A549 (cell line): ENCODE measurements around the gene MRGPRD. TPM values are rescaled to one million over a fixed set of nuclear protein-coding genes. Genes with fewer than 3 reads are reported as not detected.

Source experiments
- ATAC-seq, 2 experiments: fragments of 200-7000 bp in 1 of 2; fragments of >200 bp in 1 of 2; cut with Nextera tagmentation in 1 of 2; cut with Tn5 transposase in 1 of 2; 3 replicates each; pipeline versions ENCODE4 v1.8.0 to v1.9.1; 2018 to 2020; ENCODE audit warnings: mild to moderate bottlenecking in 1 of 2, moderate library complexity in 1 of 2
- CTCF ChIA-PET: fragments of 300-600 bp; sonication (Branson Sonifier 250); formaldehyde crosslinking; extraction: SDS; loops from one replicate; lab custom pipeline; 2021; ENCODE audit warnings: antibody characterized with exemption, inconsistent platforms; lab: Yijun Ruan, JAX
- POLR2A ChIA-PET: fragments of 350-600 bp; formaldehyde crosslinking; extraction: SDS; loops from one replicate; lab custom pipeline; 2021; ENCODE audit warnings: antibody characterized with exemption, inconsistent platforms; lab: Yijun Ruan, JAX
- DNase-seq, 2 experiments: peaks; one replicate each; pipeline versions ENCODE4 v3.0.0 to v3.0.0-alpha.2; 2011 to 2016; ENCODE audit warnings: low read depth in 1 of 2, low spot score in 1 of 2
- FAIRE-seq: peaks from 2 replicates; lab custom pipeline; 2011; peaks lifted over from hg19 to GRCh38; lab: Jason Lieb, UNC
- H3K27ac ChIP-seq, 2 experiments: fragments of >200 bp; sonication (Bioruptor Twin); formaldehyde crosslinking; 3 replicates each; pipeline ENCODE4 v1.5.1; 2016 to 2017
- H3K4me1 ChIP-seq: fragments of >200 bp; sonication (Bioruptor Twin); formaldehyde crosslinking; 3 replicates; pipeline ENCODE4 v1.6.1; 2016
- H3K4me2 ChIP-seq: fragments of >200 bp; sonication (Bioruptor Twin); formaldehyde crosslinking; 3 replicates; pipeline ENCODE4 v1.6.1; 2016
- H3K4me3 ChIP-seq: fragments of >200 bp; sonication (Bioruptor Twin); formaldehyde crosslinking; 3 replicates; pipeline ENCODE4 v1.5.1; 2016
- H3K9me3 ChIP-seq: fragments of >200 bp; sonication (Bioruptor Twin); formaldehyde crosslinking; 3 replicates; pipeline ENCODE4 v1.6.1; 2016
- CEBPB ChIP-seq, 2 experiments: fragments of >200 bp in 1 of 2; sonication (Bioruptor Twin) in 1 of 2; formaldehyde crosslinking in 1 of 2; IDR thresholded peaks; 2 replicates each; pipeline ENCODE4 v1.6.1; 2012 to 2016
- EHF ChIP-seq: fragments of 250-450 bp; sonication (Bioruptor Pico); IDR thresholded peaks from 2 replicates; pipeline ENCODE4 v1.5.0; 2020; ENCODE audit warnings: mild to moderate bottlenecking
- FOSB ChIP-seq: fragments of 250-450 bp; sonication (Bioruptor Pico); IDR thresholded peaks from 2 replicates; pipeline ENCODE4 v1.5.0; 2020; ENCODE audit warnings: mild to moderate bottlenecking, moderate library complexity
- HEYL ChIP-seq: fragments of 250-450 bp; sonication (Bioruptor Pico); IDR thresholded peaks from 2 replicates; pipeline ENCODE4 v1.8.0; 2021; ENCODE audit warnings: mild to moderate bottlenecking, moderate library complexity
- HOXB5 ChIP-seq: fragments of 250-450 bp; sonication (Bioruptor Pico); IDR thresholded peaks from 2 replicates; pipeline ENCODE4 v1.5.0; 2020; ENCODE audit warnings: mild to moderate bottlenecking, moderate library complexity
- KDM5A ChIP-seq: fragments of 200-600 bp; sonication (generic); IDR thresholded peaks from 2 replicates; pipeline ENCODE4 v1.6.1; 2016; ENCODE audit warnings: antibody characterized with exemption, mild to moderate bottlenecking
- PHF8 ChIP-seq: fragments of 200-600 bp; sonication (generic); IDR thresholded peaks from 2 replicates; pipeline ENCODE4 v1.6.1; 2016; ENCODE audit warnings: low read depth, mild to moderate bottlenecking, antibody characterized with exemption, moderate library complexity, borderline replicate concordance
- RFX5 ChIP-seq: fragments of 450-650 bp; IDR thresholded peaks from 2 replicates; pipeline ENCODE4 v1.7.1; 2014; ENCODE audit warnings: antibody characterized with exemption, mild to moderate bottlenecking, moderate library complexity
- ZFP36 ChIP-seq: fragments of 450-650 bp; IDR thresholded peaks from 2 replicates; pipeline ENCODE4 v1.6.1; 2014; ENCODE audit warnings: borderline replicate concordance; ENCODE audit not compliant: partially characterized antibody
- ZSCAN20 ChIP-seq: fragments of 250-450 bp; sonication (Bioruptor Pico); IDR thresholded peaks from 2 replicates; pipeline ENCODE4 v1.8.0; 2022; ENCODE audit warnings: mild to moderate bottlenecking, moderate library complexity
- WGBS: methylation state at CpG from one replicate; pipeline ENCODE4 v1.1.6; 2017; ENCODE audit errors: missing lambda C conversion rate; 5-methylcytosine and 5-hydroxymethylcytosine counted together
- polyA plus RNA-seq, 4 experiments: library from polyadenylated mRNA; depleted of rRNA in 3 of 4; stranded (reverse); fragments of >200 nt; fragmentation: RNase III in 1 of 4; extraction: RNeasy Plus Mini Kit Qiagen cat#74134 plus additional on column Dnase treatment in 1 of 4; gene quantifications; 2 replicates in 3 of 4; 3 replicates in 1 of 4; pipeline ENCODE4 v1.2.3, GENCODE V29; 2011 to 2017
- TF ChIP-seq, protein P1 (sequence below): fragments of 200-600 bp; sonication (generic); IDR thresholded peaks from 2 replicates; pipeline ENCODE4 v1.6.1; 2016; ENCODE audit warnings: antibody characterized with exemption, mild to moderate bottlenecking, moderate library complexity
- TF ChIP-seq, protein P2 (sequence below): fragments of >200 bp; sonication (Bioruptor Twin); formaldehyde crosslinking; IDR thresholded peaks from 3 replicates; pipeline ENCODE4 v1.5.1; 2016
- TF ChIP-seq, protein P3 (sequence below): fragments of 250-450 bp; sonication (Bioruptor Pico); IDR thresholded peaks from 2 replicates; pipeline ENCODE4 v1.5.0; 2021; ENCODE audit warnings: mild to moderate bottlenecking, moderate library complexity, borderline replicate concordance
- TF ChIP-seq, protein P4 (sequence below): fragments of >200 bp; sonication (Bioruptor Twin); formaldehyde crosslinking; IDR thresholded peaks from 3 replicates; pipeline ENCODE4 v1.6.1; 2016

Gene MRGPRD
- polyA plus RNA-seq, 2 of the 4 experiments (the other 2 are of a cell fraction), result not detected

DNA sequence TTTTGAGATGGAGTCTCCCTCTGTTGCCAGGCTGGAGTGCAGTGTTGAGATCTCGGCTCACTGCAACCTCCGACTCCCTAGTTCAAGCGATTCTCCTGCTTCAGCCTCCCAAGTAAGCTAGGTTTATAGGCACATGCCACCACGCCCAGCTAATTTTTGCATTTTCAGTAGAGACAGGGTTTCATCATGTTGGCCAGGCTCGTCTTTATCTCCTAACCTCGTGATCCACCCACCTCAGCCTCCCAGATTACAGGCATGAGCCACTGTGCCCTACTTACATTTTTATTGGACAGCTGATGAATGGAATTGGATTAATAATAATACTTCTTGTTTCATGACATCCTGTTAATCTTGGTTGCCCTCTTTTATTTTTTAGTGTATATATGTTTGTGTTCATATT, 3.0 kb upstream of the MRGPRD start:
- 33% methylated on average over 6 of the region's 6 CpGs for WGBS
- CTCF ChIA-PET, result no interaction called here
- H3K27ac ChIP-seq, result no peak overlapping the region
- no peak overlapping the region for H3K4me3 ChIP-seq
- H3K4me1 ChIP-seq, result no peaks in the 10 kb centered on the region
- H3K9me3 ChIP-seq, result peaks cover 40% of the 10 kb centered on the region
- no peak for TF ChIP-seq PHF8
- TF ChIP-seq, protein P1, sequence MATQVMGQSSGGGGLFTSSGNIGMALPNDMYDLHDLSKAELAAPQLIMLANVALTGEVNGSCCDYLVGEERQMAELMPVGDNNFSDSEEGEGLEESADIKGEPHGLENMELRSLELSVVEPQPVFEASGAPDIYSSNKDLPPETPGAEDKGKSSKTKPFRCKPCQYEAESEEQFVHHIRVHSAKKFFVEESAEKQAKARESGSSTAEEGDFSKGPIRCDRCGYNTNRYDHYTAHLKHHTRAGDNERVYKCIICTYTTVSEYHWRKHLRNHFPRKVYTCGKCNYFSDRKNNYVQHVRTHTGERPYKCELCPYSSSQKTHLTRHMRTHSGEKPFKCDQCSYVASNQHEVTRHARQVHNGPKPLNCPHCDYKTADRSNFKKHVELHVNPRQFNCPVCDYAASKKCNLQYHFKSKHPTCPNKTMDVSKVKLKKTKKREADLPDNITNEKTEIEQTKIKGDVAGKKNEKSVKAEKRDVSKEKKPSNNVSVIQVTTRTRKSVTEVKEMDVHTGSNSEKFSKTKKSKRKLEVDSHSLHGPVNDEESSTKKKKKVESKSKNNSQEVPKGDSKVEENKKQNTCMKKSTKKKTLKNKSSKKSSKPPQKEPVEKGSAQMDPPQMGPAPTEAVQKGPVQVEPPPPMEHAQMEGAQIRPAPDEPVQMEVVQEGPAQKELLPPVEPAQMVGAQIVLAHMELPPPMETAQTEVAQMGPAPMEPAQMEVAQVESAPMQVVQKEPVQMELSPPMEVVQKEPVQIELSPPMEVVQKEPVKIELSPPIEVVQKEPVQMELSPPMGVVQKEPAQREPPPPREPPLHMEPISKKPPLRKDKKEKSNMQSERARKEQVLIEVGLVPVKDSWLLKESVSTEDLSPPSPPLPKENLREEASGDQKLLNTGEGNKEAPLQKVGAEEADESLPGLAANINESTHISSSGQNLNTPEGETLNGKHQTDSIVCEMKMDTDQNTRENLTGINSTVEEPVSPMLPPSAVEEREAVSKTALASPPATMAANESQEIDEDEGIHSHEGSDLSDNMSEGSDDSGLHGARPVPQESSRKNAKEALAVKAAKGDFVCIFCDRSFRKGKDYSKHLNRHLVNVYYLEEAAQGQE, result no peak
- no peak for TF ChIP-seq HEYL (CRISPR knock-in tag)
- no peak for TF ChIP-seq RFX5
- no peak for TF ChIP-seq EHF (CRISPR knock-in tag)
- TF ChIP-seq ZSCAN20 (CRISPR knock-in tag), result no peak
- POLR2A ChIA-PET, result no interaction called here
- no peak for DNase-seq
- FAIRE-seq, result no peak
- no peak overlapping the region for H3K4me2 ChIP-seq
- no peak for ATAC-seq

DNA sequence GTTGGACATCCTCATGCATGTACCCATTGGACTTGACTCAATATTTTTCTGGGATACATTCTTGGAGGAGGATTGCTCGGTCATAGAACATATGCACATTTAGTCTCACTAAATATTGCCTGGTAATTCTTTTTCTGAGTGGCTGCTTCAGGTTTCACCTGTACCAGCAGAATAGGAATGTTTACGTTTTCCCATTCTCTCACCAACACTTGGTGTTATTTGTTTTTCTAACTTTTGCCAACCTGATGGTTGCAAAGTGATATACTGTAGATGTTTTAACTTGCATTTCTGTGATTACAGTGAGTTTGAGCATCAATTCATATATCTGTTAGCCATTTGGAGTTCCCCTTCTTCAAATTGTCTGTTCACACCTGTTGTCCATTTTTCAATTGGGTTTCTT, 1.3 kb upstream of the MRGPRD start:
- TF ChIP-seq, protein P2, sequence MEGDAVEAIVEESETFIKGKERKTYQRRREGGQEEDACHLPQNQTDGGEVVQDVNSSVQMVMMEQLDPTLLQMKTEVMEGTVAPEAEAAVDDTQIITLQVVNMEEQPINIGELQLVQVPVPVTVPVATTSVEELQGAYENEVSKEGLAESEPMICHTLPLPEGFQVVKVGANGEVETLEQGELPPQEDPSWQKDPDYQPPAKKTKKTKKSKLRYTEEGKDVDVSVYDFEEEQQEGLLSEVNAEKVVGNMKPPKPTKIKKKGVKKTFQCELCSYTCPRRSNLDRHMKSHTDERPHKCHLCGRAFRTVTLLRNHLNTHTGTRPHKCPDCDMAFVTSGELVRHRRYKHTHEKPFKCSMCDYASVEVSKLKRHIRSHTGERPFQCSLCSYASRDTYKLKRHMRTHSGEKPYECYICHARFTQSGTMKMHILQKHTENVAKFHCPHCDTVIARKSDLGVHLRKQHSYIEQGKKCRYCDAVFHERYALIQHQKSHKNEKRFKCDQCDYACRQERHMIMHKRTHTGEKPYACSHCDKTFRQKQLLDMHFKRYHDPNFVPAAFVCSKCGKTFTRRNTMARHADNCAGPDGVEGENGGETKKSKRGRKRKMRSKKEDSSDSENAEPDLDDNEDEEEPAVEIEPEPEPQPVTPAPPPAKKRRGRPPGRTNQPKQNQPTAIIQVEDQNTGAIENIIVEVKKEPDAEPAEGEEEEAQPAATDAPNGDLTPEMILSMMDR, result no peak
- TF ChIP-seq PHF8 (no peak), CEBPB (IDR thresholded peaks at IDR 0.05) (no peak), FOSB (CRISPR knock-in tag) (no peak), ZFP36 (no peak), KDM5A (no peak), HOXB5 (CRISPR knock-in tag) (no peak), EHF (CRISPR knock-in tag) (no peak)
- TF ChIP-seq, protein P3, sequence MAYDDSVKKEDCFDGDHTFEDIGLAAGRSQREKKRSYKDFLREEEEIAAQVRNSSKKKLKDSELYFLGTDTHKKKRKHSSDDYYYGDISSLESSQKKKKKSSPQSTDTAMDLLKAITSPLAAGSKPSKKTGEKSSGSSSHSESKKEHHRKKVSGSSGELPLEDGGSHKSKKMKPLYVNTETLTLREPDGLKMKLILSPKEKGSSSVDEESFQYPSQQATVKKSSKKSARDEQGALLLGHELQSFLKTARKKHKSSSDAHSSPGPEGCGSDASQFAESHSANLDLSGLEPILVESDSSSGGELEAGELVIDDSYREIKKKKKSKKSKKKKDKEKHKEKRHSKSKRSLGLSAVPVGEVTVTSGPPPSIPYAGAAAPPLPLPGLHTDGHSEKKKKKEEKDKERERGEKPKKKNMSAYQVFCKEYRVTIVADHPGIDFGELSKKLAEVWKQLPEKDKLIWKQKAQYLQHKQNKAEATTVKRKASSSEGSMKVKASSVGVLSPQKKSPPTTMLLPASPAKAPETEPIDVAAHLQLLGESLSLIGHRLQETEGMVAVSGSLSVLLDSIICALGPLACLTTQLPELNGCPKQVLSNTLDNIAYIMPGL (CRISPR knock-in tag), result no peak
- TF ChIP-seq, protein P4, sequence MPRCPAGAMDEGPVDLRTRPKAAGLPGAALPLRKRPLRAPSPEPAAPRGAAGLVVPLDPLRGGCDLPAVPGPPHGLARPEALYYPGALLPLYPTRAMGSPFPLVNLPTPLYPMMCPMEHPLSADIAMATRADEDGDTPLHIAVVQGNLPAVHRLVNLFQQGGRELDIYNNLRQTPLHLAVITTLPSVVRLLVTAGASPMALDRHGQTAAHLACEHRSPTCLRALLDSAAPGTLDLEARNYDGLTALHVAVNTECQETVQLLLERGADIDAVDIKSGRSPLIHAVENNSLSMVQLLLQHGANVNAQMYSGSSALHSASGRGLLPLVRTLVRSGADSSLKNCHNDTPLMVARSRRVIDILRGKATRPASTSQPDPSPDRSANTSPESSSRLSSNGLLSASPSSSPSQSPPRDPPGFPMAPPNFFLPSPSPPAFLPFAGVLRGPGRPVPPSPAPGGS, result no peak
- H3K9me3 ChIP-seq, result peaks cover 33% of the 10 kb centered on the region
- no peak overlapping the region for H3K4me3 ChIP-seq
- DNase-seq (no peak), ATAC-seq (no peak), FAIRE-seq (no peak)
- H3K27ac ChIP-seq, result no peak overlapping the region
- ChIA-PET CTCF (no interaction called here), POLR2A (no interaction called here)
- H3K4me1 ChIP-seq, result no peaks in the 10 kb centered on the region
- WGBS, result 43% methylated on average over 2 of the region's 2 CpGs
- H3K4me2 ChIP-seq, result no peak overlapping the region
